Left hindlimb (tissue), 1 donor: ENCODE data around the gene AMZ1.
"Not testable (repeated sequence)": the region's sequence is repeated elsewhere in the genome, so short reads cannot be mapped to it uniquely, and the experiment has no call there.

ENCODE experiments used
- DNase-seq: peaks from one replicate; pipeline ENCODE4 v3.0.0-alpha.2; 2018

AMZ1 gene

DNA sequence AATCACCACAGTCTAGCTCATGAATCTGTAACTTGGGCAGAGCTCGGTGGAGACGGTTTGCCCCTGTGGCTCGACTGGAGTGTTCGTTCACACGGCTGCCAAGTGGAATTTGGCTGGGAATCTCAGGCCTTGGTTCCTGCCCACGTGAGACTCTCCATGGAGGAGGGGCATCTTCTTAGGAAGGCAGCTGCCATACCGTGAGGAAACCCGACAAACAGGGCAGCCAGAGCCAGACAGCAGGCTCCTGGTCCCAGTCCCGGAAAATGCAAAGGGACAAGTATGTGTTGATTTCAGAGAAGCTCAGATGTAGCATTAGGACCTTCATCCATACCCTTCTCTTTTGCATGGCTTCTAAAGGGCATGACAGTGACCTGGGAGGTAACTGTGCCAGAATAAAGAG, 26.6 kb downstream of the AMZ1 start:
- DNase-seq: no peak

DNA sequence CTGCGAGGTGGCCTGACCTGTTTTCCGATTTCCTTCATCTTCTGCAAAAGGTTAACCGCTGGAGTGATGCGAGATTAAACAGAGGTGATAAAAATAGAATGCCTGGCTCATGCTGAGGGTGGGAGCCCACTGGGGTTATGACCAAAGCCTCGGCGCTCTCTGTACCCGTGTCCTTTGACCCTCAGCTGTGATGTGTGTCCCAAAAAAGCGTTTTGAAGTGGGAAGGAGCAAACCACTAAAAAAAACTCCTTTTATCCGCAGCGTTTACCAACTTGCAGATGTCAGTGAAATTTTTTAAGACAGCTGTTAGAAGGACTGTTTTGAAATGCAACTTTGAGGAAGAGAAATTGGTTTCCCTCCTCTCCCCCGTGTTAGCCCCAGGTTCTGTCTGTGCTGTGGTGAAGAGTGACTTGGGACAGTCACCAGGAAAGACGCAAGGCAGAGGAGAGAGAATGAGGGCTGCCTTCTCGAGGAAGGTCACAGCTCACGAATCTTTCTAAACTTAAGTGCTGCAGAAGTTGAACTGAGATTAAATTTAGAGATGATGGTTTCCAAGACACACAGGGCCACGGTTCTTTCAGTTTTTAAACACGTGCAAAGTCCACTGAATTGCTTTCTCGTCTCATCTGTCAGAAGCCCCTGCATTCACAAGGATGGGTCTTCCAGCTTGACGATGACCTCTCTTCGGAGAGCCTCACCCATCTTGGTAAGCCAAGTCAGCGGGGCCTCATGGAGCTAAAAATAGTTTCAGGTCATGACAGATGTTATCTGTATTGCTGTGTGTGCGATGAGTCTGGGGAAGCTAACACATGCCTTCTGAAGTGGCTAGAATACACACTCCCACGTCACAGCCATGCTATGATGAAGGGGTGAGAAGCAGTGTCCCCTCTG, 27.6 kb downstream of the AMZ1 start:
- no peak for DNase-seq

DNA sequence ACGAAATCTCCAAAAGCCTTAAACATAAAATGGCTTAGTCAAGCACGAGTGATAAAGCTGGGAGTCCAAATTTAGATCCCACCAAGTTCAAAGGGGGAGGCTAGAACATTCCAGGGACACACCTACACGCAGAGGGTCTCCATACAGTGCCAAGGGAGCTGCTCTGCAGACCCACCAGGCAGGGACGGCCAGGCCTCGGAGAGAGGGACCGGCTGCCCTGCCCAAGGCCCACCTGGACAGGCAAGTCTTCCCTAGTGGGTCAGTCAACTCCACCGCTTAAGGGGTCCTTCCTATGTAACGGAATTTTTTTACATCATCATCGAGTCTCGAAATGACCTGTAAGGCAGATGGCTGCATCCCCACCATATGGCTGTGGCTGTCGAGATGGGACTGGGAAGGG, 28.5 kb downstream of the AMZ1 start:
- DNase-seq: no peak

DNA sequence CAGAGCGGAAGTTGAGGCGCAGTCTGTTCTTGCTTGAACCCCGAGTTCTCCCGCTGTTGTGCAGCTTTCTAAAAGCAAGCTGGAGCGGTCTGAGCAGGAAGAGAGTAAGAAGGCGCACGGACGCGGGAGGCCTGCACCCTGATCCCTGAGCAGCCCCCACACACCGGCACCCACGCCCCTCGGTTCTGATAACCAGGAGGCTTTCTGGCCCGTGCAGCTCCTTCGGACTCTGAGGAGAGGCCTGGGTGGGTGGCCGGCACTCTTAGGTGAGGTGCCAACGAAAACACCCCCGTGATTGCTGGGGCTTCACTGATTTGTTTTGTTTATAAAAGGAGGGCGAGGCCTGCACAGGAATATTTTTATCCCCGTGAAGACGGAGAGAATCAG, 28.9 kb downstream of the AMZ1 start:
- DNase-seq: no peak

DNA sequence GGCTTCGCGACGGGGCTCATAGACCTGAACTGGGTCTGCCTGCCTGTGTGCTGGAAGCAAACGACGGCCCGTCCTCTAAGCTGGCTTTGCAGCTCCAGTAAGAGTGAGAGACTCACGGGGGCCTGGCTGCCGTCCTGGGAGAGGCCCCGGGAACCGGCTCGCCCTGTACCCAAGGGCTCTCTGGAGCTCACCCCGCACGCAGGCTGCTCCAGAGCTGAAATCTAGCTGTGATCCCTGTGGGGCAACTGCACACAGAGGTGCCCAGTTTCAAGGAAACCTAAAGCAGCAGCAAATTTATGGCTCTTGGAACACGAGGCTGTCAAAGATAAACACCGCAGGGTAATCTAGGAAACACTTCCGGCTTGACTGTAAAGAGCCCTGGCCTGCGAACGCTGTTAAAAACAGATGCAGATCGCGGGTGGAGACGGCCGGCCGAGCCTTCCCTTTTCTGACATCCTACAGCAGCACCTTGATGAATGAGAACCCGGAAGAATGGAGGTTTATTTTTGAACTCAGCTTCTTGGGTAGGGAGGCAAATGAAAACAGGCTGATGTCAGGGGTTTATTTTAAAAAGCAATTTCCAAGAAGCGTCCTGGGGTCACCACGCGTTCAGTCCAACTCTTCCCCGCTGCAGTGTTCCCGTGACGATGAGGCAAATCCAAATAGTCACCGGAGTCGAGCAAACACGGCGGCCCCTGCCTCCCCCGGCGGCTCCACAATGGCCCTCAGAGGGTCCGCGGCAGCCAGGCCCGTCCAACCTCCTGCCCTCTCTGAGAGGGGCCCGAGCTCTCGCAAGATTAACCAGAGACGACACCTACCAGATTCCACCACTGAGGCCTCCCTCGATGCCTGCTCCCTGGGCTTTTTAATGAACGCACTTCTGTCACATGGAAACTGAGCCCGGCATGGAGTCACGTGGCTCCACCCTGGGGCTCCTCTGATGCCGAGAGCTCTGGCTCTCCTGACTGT, 29.6 kb downstream of the AMZ1 start:
- peak; percentile 58 for DNase-seq

DNA sequence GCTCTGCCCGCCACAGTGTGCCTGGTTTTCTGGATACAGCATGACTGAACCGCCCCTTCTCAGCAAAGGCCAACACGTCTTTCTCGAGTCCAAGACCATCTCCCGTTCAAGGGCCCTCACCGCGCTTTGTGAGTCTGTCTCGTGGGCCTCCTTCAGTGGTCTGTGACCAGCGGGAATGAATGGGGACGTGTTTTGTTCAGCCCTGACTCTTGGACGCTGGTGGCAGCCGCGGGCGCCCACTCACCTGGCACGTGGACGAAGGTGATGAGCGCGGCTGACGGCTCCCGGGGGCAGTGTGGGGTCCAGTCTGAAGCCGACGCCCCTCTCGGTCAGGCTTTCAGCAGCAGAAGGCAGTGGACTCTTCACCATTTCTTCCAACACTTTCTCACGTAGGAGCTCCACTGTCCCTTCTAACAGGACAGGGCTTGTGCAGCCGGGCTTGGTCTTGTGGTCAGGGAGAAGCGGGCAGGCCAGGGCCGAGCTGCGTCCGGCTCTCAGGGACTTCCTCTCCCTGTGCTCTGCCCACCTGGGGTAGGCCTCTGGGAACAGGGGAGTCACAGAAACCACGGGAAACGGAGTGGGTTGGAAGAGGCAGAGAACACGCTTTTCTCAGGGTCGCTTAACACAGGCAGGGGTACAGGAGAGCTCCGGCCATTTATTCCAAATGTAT, 30.4 kb downstream of the AMZ1 start:
- no peak for DNase-seq

DNA sequence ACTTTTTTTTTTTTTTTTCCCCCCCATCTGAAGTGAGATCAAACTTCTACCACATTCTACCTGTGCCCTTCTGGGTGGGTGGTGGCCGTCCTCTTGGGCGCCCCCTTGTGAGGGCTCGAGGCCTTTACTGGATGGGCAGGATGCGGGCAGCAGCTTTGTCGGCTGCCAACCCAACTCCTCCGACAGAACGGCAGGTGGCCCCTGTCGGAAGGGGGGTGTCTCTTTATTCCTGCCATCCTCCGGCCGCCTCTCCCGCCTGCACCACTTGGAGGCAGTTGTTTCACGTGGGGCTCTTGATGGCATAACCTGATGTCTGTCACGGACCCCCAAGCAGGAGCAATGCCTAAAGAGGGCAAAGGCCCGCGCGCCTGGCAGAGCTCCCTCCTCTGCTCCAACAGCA, 31.0 kb downstream of the AMZ1 start:
- no peak for DNase-seq

DNA sequence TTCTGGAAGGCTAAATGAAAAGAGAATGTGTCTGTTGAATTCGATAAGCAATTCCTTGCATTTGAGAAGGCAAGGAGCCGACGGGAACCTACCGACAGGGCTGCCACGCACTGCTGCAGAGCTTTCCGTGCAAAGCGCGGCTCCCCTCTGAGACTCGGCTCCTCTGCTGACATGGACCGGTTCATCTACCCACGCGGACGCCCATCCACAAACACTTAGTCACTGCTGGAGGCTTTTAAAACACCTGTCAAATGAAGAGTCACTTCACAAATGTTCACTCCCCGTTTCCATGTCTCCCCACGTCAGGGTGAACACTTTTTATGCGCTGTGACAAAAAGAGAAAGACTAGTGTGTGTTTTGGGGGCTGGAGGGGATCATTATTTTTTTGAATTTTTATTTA, 32.0 kb downstream of the AMZ1 start:
- no peak for DNase-seq

DNA sequence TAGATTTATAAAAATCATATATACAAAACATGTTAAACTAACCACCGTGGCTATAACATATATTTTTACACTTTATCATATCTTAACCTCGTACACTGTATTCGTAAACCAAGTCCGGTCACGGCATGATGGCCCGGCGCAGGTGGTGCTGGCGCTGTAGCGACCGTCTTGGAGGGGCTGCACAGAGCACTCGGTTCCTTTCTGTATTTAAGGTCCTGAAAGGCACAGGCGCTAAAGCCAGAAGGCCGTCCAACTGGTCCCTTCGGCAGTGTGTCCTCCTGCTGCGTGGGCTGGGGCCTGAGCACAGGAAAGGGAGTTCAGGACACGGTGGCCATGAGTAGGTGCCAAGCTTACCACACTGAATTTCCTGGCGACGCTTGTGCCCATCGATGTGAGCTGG, 33.8 kb downstream of the AMZ1 start:
- DNase-seq: no peak

DNA sequence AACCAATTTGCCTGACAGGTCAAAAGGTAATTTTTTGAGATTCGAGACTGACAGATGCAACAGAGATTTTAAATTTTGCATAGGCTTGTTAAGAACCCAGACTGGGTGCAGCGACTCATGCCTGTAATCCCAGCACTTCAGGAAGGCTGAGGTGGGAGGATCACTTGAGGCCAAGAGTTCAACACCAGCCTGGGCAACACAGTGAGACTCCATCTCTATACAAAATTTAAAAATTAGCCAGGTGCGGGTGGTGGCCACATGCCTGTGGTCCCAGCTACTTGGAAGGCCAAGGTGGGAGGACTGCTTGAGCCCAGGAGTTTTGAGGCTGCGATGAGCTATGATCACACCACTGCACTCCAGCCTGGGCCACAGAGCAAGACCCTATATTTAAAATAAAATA, 34.6 kb downstream of the AMZ1 start:
- no peak for DNase-seq

DNA sequence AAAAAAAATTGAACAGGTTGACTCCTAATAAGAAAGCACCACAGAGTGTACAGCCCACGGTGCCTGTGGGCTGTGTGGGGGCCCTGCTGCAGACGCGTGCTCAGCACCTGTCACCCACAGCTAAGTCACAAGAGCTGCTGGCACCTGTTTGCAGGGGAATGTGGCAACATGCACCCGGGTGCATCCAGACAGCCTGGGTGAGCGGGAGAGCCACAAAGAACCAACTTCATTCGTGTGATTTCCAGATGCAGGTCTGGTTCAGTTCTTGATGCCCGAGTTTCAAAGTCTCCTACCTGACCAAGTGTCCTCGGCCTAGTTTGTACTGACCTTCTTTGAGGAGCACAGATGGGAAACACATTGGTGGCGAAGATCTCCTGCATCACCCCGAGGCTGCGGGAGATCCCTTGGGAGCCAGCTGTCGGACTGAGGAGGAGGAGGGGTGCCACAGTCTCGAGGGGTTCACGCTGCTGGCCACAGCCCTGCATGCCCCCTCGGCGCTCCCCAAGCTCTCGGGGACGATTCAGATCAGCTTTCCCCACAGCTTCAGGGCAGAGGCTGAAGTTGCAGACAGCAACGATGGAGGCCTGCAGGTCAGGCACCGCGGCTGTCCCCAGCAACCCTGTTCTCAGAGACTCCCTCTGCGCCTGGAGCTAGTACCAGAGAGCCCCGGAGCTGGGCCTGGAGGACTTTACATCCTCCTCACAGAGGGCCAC, 35.3 kb downstream of the AMZ1 start:
- DNase-seq: no peak

DNA sequence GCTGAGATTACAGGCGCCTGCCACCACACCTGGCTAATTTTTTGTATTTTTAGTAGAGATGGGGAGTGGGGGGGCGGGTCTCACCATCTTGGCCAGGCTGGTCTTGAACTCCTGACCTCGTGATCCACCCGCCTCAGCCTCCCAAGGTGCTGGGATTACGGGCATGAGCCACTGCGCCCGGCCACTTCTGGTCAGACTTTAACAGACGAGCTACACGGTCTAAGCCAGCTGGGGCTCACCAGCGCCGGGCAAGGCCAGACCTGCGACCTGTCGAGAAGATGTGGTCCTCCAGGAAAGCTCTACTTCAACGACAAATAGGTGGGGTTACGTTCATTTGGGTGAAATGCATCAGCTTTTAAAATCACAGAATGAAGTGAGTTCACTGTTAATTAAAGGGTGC, 36.0 kb downstream of the AMZ1 start:
- DNase-seq: not testable (repeated sequence)

DNA sequence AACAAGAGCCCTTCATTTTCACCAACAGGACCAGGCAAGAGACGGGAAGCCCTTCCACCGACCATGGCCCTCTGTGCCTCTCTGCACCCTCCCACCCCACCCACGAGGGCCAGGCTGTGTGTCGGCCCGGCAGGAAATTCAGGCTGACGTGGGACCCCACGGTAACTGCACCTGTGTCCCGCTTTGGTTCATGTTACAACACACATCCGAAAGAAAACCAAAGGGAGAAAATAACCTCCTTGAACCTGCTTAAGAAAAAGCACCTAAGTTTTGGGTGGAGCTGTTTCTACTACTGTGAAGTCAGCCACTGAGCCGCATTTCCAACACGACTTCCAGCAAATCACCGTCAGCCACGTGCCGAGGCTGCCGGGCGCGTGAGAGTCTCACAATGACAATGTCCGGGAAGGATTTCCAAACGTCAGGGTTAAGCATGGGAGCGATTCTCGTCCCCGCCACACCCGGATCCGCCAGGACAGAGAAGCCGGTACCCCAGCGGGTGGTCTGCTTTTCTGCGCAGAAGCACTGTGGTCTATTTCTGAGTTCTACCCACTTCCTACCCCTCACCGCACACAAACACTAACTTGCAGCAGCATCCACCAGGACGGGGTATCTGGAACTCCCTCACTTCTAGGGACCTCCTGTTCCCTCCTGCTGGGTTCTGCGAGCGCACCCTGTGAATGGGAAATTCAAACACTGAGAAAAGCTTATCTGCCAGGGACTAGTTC, 36.6 kb downstream of the AMZ1 start:
- DNase-seq: no peak

DNA sequence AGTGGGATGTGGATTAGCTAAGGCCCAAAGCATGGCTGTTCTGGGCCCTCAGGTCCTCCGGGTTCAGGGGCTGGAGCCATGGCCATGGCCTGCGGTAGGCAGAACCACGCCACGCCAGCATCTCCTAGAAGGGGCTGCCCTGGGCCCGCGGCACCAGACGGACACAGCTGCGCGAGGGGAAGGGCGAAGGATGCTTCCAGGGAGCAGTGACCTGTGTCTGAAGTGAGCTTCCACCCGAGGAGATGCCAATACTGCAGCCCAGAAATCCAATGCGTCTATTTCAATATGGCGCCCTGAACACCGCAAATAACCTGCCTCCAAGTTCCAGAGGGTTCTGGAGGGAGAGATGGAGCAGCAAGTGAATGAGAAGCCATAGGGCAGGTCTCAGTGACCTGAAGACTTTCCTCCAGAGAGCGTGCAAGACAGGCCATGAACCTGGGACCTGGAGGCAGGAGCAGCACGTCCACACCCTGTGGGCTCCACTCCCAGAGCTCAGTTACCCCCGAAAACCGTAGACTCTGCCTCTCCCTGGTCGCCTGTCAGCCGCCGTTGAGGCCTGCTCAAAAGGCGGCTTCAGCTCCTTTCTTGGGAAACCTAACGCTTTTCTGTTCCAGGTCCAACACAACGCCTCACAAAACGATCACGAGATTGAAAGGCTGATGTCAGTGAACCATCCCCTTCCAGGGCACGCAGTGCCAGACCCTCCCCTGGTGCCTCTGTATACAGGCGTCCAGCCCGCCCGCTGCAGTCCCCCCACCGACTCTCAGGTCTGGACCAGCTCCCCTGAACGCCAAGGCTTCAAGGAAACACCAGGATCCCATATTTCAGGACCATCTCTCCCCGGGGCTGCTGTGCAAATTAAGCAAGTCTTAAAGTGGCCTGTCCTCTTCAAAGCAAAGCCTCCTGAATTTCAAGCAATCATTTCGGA, 37.4 kb downstream of the AMZ1 start:
- no peak for DNase-seq

DNA sequence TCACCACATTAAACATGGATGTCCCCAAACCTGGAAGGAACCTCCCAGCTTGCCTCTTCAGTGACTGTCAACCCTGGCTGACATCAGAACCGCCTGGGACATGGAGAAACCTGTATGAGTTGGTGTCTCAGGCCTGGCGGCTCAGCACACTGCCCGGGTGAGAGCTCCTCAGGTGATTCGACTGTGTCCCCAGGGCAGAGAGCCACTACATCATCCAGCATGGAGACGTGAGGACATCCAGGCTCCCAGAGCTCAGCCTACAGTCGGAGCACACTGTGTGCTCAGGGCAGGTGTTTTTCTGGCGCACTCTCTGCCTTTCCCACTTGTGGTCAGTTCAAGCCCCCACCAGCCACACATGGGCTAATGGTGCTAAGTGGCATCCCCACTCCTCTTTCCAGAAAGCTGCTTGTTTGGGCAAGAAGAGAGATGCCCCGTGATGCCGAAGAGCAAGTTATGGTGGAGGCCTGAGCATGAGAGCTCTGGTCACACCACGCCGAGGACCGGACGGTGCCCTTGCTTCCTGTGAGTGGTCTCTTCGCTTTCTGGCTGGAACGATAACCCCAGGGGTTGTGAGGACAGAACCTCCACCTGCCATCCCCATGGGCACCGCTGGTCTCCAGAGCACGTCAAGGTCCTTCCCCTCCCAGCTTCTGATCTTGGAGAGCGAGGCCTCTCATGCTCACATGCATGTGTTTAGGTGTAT, 38.5 kb downstream of the AMZ1 start:
- DNase-seq: no peak

DNA sequence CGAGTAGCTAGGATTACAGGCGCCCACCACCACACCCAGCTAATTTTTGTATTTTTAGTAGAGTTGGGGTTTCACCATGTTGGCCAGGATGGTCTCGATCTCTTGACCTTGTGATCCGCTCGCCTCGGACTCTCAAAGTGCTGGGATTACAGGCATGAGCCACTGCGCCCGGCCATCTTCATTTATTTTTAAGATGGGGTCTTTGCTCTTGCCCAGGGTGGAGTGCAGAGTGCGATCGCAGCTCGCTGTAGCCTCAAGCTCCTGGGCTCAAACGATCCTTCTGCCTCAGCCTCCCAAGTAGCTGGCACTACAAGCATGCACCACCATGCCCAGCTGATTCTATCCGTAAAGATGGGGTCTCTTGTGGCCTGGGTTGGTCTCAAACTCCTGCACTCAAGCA, 39.2 kb downstream of the AMZ1 start:
- not testable (repeated sequence) for DNase-seq

DNA sequence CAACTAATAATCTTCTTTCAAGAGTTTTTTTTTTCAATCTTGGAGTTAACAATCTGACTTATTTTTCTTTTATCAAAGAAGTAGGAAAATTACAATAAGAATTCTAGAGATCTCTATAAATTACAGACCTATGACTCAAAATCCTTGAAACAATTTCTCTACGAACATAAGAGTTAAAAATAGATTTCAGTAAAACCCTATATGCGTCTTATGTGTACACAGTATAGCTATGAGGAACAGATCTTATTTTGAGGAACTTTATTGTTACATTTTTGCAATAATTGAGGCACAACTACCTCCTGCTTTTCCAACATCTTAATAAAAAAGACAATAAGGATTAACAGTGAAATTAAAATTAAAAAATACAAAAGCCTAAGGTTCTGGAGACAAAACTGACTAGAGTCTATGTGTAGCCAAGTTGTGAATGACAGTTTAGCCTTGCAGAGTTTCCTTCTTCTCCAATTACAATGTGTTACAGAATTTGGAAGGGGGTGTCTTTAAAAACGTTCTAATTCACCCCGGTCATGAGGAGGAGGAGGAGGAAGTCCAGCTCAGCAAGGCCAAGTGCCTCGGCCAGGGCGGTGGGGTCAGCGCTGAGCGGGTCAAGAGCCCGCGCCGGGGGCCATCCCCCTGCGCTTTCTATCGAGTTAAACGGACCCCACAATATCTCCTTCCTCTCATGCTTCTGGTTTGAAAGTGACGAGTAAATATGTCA, 40.5 kb downstream of the AMZ1 start:
- no peak for DNase-seq

DNA sequence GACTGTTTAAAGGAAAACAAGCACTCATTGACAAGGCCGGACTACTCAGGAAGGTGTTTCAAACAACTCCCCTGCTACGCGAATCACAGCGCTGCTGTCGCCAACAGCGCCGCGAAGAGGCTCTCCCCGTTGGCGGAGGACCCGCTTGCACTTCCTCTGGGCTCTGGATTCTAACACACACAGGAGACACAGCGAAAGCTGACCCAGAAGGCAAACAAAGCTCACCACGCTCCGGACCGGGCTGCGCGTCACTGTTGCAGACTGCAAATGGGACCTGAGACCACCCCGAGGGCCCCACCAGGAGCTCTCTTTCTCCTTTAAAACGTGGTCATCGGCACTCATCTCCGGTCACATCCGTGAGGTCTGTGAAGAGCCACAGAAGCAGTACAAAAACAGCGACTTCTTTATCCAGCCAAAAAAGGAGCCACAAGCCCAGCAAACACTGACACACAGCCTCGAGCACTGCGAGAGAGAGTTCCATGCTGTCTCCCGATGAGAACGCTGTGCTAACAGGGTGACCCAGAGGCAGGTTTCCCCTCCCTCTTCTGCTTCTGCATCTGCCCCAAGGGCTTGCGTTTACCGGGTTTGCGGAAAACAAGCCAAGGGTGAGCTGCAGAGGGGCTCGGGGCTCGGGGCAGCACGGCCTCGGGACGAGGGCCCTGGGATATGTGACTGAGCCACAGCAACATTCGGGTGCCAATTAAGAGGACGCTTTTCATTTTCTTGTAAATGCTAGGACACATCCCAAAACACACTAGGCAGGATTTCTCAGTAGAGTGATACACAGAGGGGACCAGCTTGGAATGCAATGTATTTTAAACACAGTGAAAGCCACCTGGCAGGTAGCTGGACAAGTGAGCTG, 41.3 kb downstream of the AMZ1 start:
- no peak for DNase-seq
